ENCODE measurements around the gene CNNM2. TPM values are rescaled to one million over a fixed set of nuclear protein-coding genes. Genes with fewer than 3 reads are reported as not detected.

Gene CNNM2
- total RNA-seq, 1 experiment from 2014 or later, result 4.1 TPM

Other genes with a start within 250 kb of the CNNM2 start
- gene ARL3, start 203.9 kb upstream of the CNNM2 start, total RNA-seq (2014; rRNA removed; shearing (Covaris generic)), result 11.1 and 17.9 TPM in 2 replicates
- gene SFXN2, start 203.7 kb upstream of the CNNM2 start, total RNA-seq (2014; rRNA removed; shearing (Covaris generic)), result 7.3 and 9.5 TPM in 2 replicates
- gene WBP1L, start 174.3 kb upstream of the CNNM2 start, total RNA-seq (2014; rRNA removed; shearing (Covaris generic)), result 19.1 and 26.4 TPM in 2 replicates
- gene CYP17A1, start 80.9 kb upstream of the CNNM2 start, total RNA-seq (2014; rRNA removed; shearing (Covaris generic)), result not detected in 2 replicates
- 18.9 and 21.9 TPM in 2 replicates for gene BORCS7, start 64.0 kb upstream of the CNNM2 start, total RNA-seq (2014; rRNA removed; shearing (Covaris generic))
- 29.4 and 30.1 TPM in 2 replicates for gene AS3MT, start 48.8 kb upstream of the CNNM2 start, total RNA-seq (2014; rRNA removed; shearing (Covaris generic))

All from A172 (cell line).